ENCODE measurements around the gene SLC10A7. TPM values are rescaled to one million over a fixed set of nuclear protein-coding genes. Genes with fewer than 3 reads are reported as not detected.

Gene SLC10A7
- total RNA-seq, 1 donor from 2014 or later = 11.8 TPM

DNA sequence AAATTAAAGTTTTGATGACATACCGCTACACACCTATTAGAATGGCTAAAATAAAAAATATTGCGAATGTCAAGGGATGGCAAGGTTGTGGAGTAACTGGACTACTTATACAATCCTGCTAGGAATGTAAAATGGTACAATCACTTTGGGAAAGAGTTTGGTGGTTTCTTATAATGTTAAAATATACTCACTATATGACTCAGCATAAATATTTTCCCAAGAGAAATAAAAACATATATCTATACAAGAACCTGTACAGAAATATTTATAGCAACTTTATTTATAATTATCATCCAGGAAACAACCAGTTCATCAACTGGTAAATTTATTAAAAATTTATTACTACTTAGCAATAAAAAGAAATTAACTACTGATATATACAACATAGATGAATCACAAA lies 89.7 kb downstream of the SLC10A7 start:
- no peak for DNase-seq (ENCODE audit: low spot score)
- Mint-ChIP-seq H3K27me3 (ENCODE audit: unreplicated experiment) (no peaks in the 10 kb centered on the region), H3K9me3 (ENCODE audit: unreplicated experiment) (no peaks in the 10 kb centered on the region), H3K4me1 (ENCODE audit: unreplicated experiment) (no peaks in the 10 kb centered on the region), H3K4me3 (ENCODE audit: unreplicated experiment) (no peak overlapping the region), H3K36me3 (ENCODE audit: low read depth, unreplicated experiment) (no peaks in the 10 kb centered on the region), H3K27ac (ENCODE audit: unreplicated experiment) (no peak overlapping the region)
- TF ChIP-seq, protein P1, sequence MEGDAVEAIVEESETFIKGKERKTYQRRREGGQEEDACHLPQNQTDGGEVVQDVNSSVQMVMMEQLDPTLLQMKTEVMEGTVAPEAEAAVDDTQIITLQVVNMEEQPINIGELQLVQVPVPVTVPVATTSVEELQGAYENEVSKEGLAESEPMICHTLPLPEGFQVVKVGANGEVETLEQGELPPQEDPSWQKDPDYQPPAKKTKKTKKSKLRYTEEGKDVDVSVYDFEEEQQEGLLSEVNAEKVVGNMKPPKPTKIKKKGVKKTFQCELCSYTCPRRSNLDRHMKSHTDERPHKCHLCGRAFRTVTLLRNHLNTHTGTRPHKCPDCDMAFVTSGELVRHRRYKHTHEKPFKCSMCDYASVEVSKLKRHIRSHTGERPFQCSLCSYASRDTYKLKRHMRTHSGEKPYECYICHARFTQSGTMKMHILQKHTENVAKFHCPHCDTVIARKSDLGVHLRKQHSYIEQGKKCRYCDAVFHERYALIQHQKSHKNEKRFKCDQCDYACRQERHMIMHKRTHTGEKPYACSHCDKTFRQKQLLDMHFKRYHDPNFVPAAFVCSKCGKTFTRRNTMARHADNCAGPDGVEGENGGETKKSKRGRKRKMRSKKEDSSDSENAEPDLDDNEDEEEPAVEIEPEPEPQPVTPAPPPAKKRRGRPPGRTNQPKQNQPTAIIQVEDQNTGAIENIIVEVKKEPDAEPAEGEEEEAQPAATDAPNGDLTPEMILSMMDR (IDR thresholded peaks at IDR 0.05; ENCODE audit: unreplicated experiment) = no peak

GRCh38 chr4:146428298-146428697 lies 93.4 kb downstream of the SLC10A7 start:
- H3K27me3 Mint-ChIP-seq (ENCODE audit: unreplicated experiment) = no peaks in the 10 kb centered on the region
- no peak overlapping the region for H3K27ac Mint-ChIP-seq (ENCODE audit: unreplicated experiment)
- H3K4me3 Mint-ChIP-seq (ENCODE audit: unreplicated experiment) = no peak overlapping the region
- no peak for DNase-seq (ENCODE audit: low spot score)
- H3K4me1 Mint-ChIP-seq (ENCODE audit: unreplicated experiment) = no peaks in the 10 kb centered on the region
- no peaks in the 10 kb centered on the region for H3K9me3 Mint-ChIP-seq (ENCODE audit: unreplicated experiment)
- TF ChIP-seq, protein P1 (IDR thresholded peaks at IDR 0.05; ENCODE audit: unreplicated experiment) = no peak
- H3K36me3 Mint-ChIP-seq (ENCODE audit: low read depth, unreplicated experiment) = no peaks in the 10 kb centered on the region

GRCh38 chr4:146417822-146418221 lies 103.9 kb downstream of the SLC10A7 start:
- H3K27me3 Mint-ChIP-seq (ENCODE audit: unreplicated experiment) = no peaks in the 10 kb centered on the region
- H3K27ac Mint-ChIP-seq (ENCODE audit: unreplicated experiment) = no peak overlapping the region

GRCh38 chr4:146415829-146416228 lies 105.9 kb downstream of the SLC10A7 start:
- no peak overlapping the region for H3K27ac Mint-ChIP-seq (ENCODE audit: unreplicated experiment)
- no peak for DNase-seq (ENCODE audit: low spot score)
- peaks cover 4% of the 10 kb centered on the region for H3K4me1 Mint-ChIP-seq (ENCODE audit: unreplicated experiment)
- H3K27me3 Mint-ChIP-seq (ENCODE audit: unreplicated experiment) = no peaks in the 10 kb centered on the region
- H3K4me3 Mint-ChIP-seq (ENCODE audit: unreplicated experiment) = no peak overlapping the region
- no peaks in the 10 kb centered on the region for H3K9me3 Mint-ChIP-seq (ENCODE audit: unreplicated experiment)
- TF ChIP-seq, protein P1 (IDR thresholded peaks at IDR 0.05; ENCODE audit: unreplicated experiment) = no peak
- H3K36me3 Mint-ChIP-seq (ENCODE audit: low read depth, unreplicated experiment) = no peaks in the 10 kb centered on the region

More at GRCh38 chr4:146417822-146418221, 103.9 kb downstream of the SLC10A7 start:
- TF ChIP-seq, protein P1 (IDR thresholded peaks at IDR 0.05; ENCODE audit: unreplicated experiment) = no peak
- no peak for DNase-seq (ENCODE audit: low spot score)
- no peak overlapping the region for H3K4me3 Mint-ChIP-seq (ENCODE audit: unreplicated experiment)
- no peaks in the 10 kb centered on the region for H3K36me3 Mint-ChIP-seq (ENCODE audit: low read depth, unreplicated experiment)
- no peaks in the 10 kb centered on the region for H3K9me3 Mint-ChIP-seq (ENCODE audit: unreplicated experiment)
- peaks cover 4% of the 10 kb centered on the region for H3K4me1 Mint-ChIP-seq (ENCODE audit: unreplicated experiment)

- no peak overlapping the region for H3K27ac Mint-ChIP-seq (ENCODE audit: unreplicated experiment)
- H3K36me3 Mint-ChIP-seq (ENCODE audit: low read depth, unreplicated experiment) = no peaks in the 10 kb centered on the region
- DNase-seq (ENCODE audit: low spot score) = no peak
- no peak overlapping the region for H3K4me3 Mint-ChIP-seq (ENCODE audit: unreplicated experiment)
- H3K9me3 Mint-ChIP-seq (ENCODE audit: unreplicated experiment) = no peaks in the 10 kb centered on the region
- no peaks in the 10 kb centered on the region for H3K27me3 Mint-ChIP-seq (ENCODE audit: unreplicated experiment)
- TF ChIP-seq, protein P1 (IDR thresholded peaks at IDR 0.05; ENCODE audit: unreplicated experiment) = no peak
- peaks cover 7% of the 10 kb centered on the region for H3K4me1 Mint-ChIP-seq (ENCODE audit: unreplicated experiment)
These were observed 114.1 kb downstream of the SLC10A7 start for GRCh38 chr4:146407669-146408084.
